T follicular helper cell (primary cell): ENCODE data around the gene PTPA.
A peak's percentile ranks its signal among the peaks of the same experiment; 100 is the strongest.
"Not testable (repeated sequence)": the region's sequence is repeated elsewhere in the genome, so short reads cannot be mapped to it uniquely, and the experiment has no call there.

Experiments
- DNase-seq: peaks from one replicate; pipeline ENCODE4 v3.0.0-alpha.2; 2020; ENCODE audit warnings: low read depth

The PTPA gene

GRCh38 chr9:129108805-129109536 is 2.2 kb upstream of the PTPA start:
- DNase-seq: no peak

GRCh38 chr9:129109537-129109903 is 1.7 kb upstream of the PTPA start:
- no peak for DNase-seq

- DNase-seq: no peak
Measured at GRCh38 chr9:129109952-129110739, 1.1 kb upstream of the PTPA start.

GRCh38 chr9:129111528-129112151 is 425 bp downstream of the PTPA start:
- no peak for DNase-seq

- DNase-seq: not testable (repeated sequence)
Measured at GRCh38 chr9:129112526-129112925, 1.3 kb downstream of the PTPA start.

GRCh38 chr9:129113645-129114304 is 2.6 kb downstream of the PTPA start:
- DNase-seq: no peak

GRCh38 chr9:129118799-129119198 is 7.6 kb downstream of the PTPA start:
- DNase-seq: no peak

- no peak for DNase-seq
Measured at GRCh38 chr9:129121483-129121882, 10.3 kb downstream of the PTPA start.

GRCh38 chr9:129122133-129122532 is 10.9 kb downstream of the PTPA start:
- no peak for DNase-seq

- not testable (repeated sequence) for DNase-seq
Measured at GRCh38 chr9:129122976-129123375, 11.8 kb downstream of the PTPA start.

- DNase-seq: no peak
Measured at GRCh38 chr9:129124506-129125069, 13.4 kb downstream of the PTPA start.

GRCh38 chr9:129125478-129125877 is 14.3 kb downstream of the PTPA start:
- no peak for DNase-seq

- no peak for DNase-seq
Measured at GRCh38 chr9:129126749-129127618, 15.8 kb downstream of the PTPA start.

- DNase-seq: no peak
Measured at GRCh38 chr9:129128689-129129088, 17.5 kb downstream of the PTPA start.

- DNase-seq: not testable (repeated sequence)
Measured at GRCh38 chr9:129130271-129130670, 19.1 kb downstream of the PTPA start.

GRCh38 chr9:129130791-129131190 is 19.6 kb downstream of the PTPA start:
- DNase-seq: no peak

- peak; percentile 78 for DNase-seq
Measured at GRCh38 chr9:129131300-129132145, 20.3 kb downstream of the PTPA start.

- no peak for DNase-seq
Measured at GRCh38 chr9:129133082-129133481, 21.9 kb downstream of the PTPA start.

- DNase-seq: no peak
Measured at GRCh38 chr9:129135476-129135875, 24.3 kb downstream of the PTPA start.

- no peak for DNase-seq
Measured at GRCh38 chr9:129136446-129137035, 25.3 kb downstream of the PTPA start.
